Activated CD4-positive, CD25-positive, alpha-beta regulatory T cell treated with anti-CD3 and anti-CD28 coated beads, Interleukin-2, amount 50 U/mL, for 16 hours (primary cell): ENCODE data around the gene LAMB2.
A peak's percentile ranks its signal among the peaks of the same experiment; 100 is the strongest.

ENCODE experiments used
- DNase-seq: peaks from one replicate; pipeline ENCODE4 v3.0.0-alpha.2; 2020; ENCODE audit warnings: low read depth, low spot score

LAMB2 gene

GRCh38 chr3:49161808-49162530, 29.1 kb upstream of the LAMB2 start:
- no peak for DNase-seq

DNA sequence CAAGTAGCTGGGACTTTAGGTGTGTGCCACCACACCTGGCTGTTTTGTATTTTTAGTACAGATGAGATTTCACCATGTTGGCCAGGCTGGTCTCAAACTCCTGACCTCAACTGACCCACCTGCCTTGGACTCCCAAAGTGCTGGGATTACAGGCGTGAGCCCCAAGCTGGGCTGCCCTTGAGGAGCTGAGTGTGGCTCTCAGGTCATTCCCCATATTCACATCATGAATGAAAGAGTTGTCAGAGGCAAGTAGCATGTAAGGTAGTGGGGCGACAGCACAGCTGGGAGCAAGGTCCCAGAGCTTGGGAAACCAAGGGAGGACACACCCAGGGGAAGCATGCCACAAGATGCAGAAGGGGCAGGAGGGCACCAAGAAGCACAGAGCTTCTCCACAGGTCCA, 28.3 kb upstream of the LAMB2 start:
- no peak for DNase-seq

DNA sequence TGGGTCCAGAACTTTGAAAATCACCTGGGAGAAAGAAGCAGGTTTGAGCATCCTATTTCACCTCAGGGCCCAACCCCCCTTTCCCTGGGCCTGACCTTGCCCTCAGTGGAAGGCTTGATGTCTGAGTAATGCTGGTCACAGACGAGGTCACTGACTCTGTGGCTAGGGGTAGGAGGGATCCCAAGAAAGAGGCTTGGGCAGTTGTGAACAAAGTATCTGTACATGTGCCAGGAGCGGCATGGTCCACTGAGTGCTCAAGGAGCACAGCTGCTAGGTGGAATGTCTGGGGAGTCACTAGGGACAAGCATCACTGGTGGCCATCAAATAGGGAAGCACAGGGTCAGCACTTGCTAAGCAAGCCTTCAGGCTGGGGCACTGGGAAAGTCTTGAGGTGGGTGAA, 25.9 kb upstream of the LAMB2 start:
- DNase-seq, result no peak

DNA sequence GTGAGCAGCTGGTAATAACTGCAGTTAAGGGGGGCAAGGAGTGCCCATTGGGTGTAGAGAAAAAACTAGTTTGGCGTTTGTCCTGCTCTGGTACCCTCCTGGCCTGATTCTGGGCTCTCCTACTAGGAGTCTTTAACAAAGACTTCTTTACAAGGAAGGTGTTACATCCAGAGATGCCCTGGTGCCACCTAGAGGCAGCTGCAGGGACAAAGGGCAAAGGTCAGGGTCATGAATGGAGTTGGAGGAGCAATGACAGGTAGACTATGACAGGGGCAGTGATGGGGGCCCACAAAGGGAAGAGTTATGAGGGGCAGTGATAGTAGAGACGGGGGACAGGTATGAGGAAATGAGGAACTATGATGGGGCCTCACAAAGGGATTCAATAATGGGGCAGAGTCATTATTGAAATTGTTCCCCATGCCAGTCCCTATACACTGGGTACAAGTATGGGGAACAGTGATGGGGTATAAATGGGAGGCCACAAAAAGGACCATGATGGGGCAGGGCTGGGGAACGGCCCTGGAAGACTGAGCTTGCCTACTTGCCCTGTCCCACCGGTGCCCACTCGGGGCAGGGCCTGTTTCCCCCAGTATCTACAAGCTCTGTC, 25.4 kb upstream of the LAMB2 start:
- DNase-seq, result peak; percentile 44

DNA sequence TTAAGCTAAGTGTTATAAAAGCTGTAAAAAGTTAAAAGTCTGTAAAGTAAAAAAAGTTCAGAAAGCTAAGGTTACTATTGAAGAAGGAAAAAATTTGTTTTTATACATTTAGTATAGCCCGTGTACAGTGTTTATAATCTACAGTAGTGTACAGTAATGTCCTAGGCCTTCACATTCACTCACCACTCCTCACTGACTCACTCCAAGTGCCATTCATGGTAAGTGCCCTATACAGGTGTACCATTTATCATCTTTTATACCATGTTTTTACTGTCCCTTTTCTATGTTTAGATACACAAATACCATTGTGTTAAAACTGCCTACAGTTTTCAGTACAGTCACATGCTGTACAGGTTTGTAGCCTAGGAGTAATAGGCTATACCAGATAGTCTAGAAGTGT, 24.4 kb upstream of the LAMB2 start:
- no peak for DNase-seq

GRCh38 chr3:49153349-49153912, 20.6 kb upstream of the LAMB2 start:
- no peak for DNase-seq

- DNase-seq, result no peak
Observed at GRCh38 chr3:49151610-49152009, 18.8 kb upstream of the LAMB2 start.

- no peak for DNase-seq
Observed at GRCh38 chr3:49148159-49148558, 15.3 kb upstream of the LAMB2 start.

GRCh38 chr3:49140080-49140479, 7.2 kb upstream of the LAMB2 start:
- no peak for DNase-seq

GRCh38 chr3:49135499-49135898, 2.6 kb upstream of the LAMB2 start:
- no peak for DNase-seq

GRCh38 chr3:49134471-49135265, 1.8 kb upstream of the LAMB2 start:
- DNase-seq, result no peak

GRCh38 chr3:49133226-49133951, 539 bp upstream of the LAMB2 start:
- DNase-seq, result no peak

DNA sequence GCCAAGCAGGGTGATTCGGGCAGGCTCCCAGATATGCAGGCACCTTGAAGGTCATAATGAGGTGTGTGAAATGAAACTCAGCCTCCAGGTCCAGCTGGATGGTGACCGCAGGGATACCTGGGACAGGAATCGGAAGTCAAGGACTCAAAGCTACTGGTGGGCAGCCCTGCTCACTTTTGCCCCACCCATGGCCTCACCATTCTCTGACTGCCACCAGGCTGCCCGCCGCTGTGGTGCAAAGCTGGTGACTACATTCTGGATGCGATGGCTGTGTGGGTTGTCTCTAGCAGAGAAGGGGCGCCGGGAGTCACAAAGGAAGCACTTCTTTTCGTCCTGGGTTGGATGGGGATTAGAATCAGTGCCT, 795 bp downstream of the LAMB2 start:
- DNase-seq, result no peak

GRCh38 chr3:49131576-49131975, 1.3 kb downstream of the LAMB2 start:
- DNase-seq, result no peak

GRCh38 chr3:49131040-49131439, 1.8 kb downstream of the LAMB2 start:
- no peak for DNase-seq

- no peak for DNase-seq
Observed at GRCh38 chr3:49124991-49125670, 7.7 kb downstream of the LAMB2 start.

- no peak for DNase-seq
Observed at GRCh38 chr3:49124203-49124602, 8.6 kb downstream of the LAMB2 start.

DNA sequence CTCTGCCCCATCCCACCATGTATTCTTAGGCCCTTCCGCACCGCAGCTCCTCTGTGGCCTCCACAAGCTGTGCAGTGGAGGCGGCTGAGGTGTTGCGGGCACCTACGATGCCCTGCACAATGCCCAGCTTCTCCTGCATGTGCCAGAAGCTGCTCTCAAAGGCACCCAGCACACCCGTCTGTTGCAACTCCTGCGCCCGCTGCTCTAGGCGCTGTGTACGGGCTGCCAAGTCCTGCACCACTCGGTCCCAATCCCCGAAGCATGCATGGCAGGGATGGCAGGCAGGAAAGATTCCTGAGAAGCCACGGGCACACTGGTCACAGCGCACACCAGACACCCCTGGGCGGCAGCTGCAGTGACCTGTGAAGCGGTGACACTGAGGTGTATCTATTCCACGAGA, 9.2 kb downstream of the LAMB2 start:
- no peak for DNase-seq

DNA sequence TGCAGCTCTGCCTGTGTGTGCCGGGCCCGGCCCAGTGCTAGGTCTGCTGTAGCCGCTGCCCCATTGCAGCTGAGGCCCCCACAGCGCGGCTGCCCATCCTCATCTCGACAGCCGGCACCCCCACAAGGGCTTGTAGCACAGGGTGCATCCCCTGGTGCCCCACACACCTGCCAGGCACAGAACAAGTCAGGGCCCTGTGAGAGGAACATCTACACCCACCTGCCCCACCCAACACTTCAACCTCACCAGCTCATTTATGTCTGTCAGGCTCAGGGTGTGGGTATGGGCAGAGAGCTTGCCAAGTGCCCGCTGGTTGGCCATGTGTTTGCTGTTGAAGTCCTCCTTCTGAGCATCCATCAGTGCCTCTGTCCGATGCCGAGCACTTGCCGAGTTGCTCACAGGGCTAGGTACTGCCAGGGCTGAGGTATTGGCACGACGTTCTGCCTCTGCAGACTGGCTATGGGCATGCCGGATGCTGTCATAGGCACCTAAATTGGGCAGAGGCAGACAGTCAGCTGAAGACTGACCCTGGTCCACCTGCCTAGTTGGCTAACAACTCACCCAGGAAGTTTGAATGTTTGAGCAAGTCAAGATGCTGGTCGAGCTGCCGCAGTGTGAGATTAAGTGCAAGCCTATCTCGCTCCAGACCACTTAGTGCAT, 9.8 kb downstream of the LAMB2 start:
- no peak for DNase-seq

- no peak for DNase-seq
Observed at GRCh38 chr3:49122451-49122850, 10.4 kb downstream of the LAMB2 start.

GRCh38 chr3:49122022-49122421, 10.8 kb downstream of the LAMB2 start:
- DNase-seq, result no peak
